DND-41 (cell line): ENCODE data around the gene CNBD2.

Experiments
- EZH2 ChIP-seq: IDR thresholded peaks from 3 replicates; pipeline ENCODE4 v1.6.1; 2012; ENCODE audit warnings: borderline replicate concordance, low read depth, mild to moderate bottlenecking, moderate library complexity, low read length, inconsistent platforms; ENCODE audit not compliant: severe bottlenecking
- TF ChIP-seq, protein P1 (sequence below): IDR thresholded peaks from 2 replicates; pipeline ENCODE4 v1.5.1; 2012; ENCODE audit warnings: borderline replicate concordance, low read length, moderate library complexity, mild to moderate bottlenecking; ENCODE audit not compliant: poor library complexity, severe bottlenecking; ENCODE audit errors: extremely low read depth

GRCh38 chr20:35941620-35942019, 26.8 kb upstream of the CNBD2 start:
- TF ChIP-seq, protein P1, sequence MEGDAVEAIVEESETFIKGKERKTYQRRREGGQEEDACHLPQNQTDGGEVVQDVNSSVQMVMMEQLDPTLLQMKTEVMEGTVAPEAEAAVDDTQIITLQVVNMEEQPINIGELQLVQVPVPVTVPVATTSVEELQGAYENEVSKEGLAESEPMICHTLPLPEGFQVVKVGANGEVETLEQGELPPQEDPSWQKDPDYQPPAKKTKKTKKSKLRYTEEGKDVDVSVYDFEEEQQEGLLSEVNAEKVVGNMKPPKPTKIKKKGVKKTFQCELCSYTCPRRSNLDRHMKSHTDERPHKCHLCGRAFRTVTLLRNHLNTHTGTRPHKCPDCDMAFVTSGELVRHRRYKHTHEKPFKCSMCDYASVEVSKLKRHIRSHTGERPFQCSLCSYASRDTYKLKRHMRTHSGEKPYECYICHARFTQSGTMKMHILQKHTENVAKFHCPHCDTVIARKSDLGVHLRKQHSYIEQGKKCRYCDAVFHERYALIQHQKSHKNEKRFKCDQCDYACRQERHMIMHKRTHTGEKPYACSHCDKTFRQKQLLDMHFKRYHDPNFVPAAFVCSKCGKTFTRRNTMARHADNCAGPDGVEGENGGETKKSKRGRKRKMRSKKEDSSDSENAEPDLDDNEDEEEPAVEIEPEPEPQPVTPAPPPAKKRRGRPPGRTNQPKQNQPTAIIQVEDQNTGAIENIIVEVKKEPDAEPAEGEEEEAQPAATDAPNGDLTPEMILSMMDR, result no peak
- TF ChIP-seq EZH2, result no peak
